Heart left ventricle (tissue), 16 donors: Measurements from ENCODE around the gene BACH2. TPM values are rescaled to one million over a fixed set of nuclear protein-coding genes. Genes with fewer than 3 reads are reported as not detected.

Experiments
- ATAC-seq, 4 donors: fragments of 200-7000 bp; cut with Tn5 transposase; one replicate each; pipeline ENCODE4 v1.9.1; 2020 to 2022; ENCODE audit warnings: moderate library complexity in 4 of 4, mild to moderate bottlenecking in 3 of 4, moderate number of reproducible peaks in 1 of 4
- DNase-seq, 5 donors: peaks; one replicate each; pipeline ENCODE4 v3.0.0-alpha.2; 2020
- H3K27ac ChIP-seq, 12 donors: fragments of 200-600 bp; sonication (generic) in 4 of 12; one replicate each; pipeline versions ENCODE4 v1.5.0 to v1.8.0; 2016 to 2022; ENCODE audit warnings: mild to moderate bottlenecking in 2 of 12
- H3K27me3 ChIP-seq, 9 donors: fragments of 200-600 bp; sonication (generic) in 2 of 9; one replicate each; pipeline versions ENCODE4 v1.5.1 to v1.8.0; 2016 to 2022; ENCODE audit warnings: mild to moderate bottlenecking in 3 of 9
- H3K36me3 ChIP-seq, 9 donors: fragments of 200-600 bp; sonication (generic) in 2 of 9; one replicate each; pipeline versions ENCODE4 v1.5.0 to v1.8.0; 2018 to 2022; ENCODE audit warnings: mild to moderate bottlenecking in 2 of 9
- H3K4me1 ChIP-seq, 12 donors: fragments of 200-600 bp; sonication (generic) in 4 of 12; one replicate each; pipeline versions ENCODE4 v1.5.0 to v1.8.0; 2016 to 2022; ENCODE audit warnings: mild to moderate bottlenecking in 3 of 12
- H3K4me3 ChIP-seq, 12 donors: fragments of 200-600 bp; sonication (generic) in 4 of 12; one replicate each; pipeline versions ENCODE4 v1.5.0 to v1.8.0; 2017 to 2022; ENCODE audit warnings: mild to moderate bottlenecking in 9 of 12, moderate library complexity in 4 of 12
- H3K9me3 ChIP-seq, 12 donors: fragments of 200-600 bp; sonication (generic) in 4 of 12; one replicate each; pipeline versions ENCODE4 v1.5.0 to v1.8.0; 2016 to 2022; ENCODE audit warnings: mild to moderate bottlenecking in 1 of 12
- POLR2A ChIP-seq, 2 donors: fragments of 450-650 bp; IDR thresholded peaks; one replicate each; pipeline ENCODE4 v1.6.1; 2017; ENCODE audit warnings: antibody characterized with exemption in 2 of 2, mild to moderate bottlenecking in 2 of 2, moderate library complexity in 2 of 2
- WGBS, 4 donors: extraction: QIAGEN DNeasy Blood & Tissue Kit in 2 of 4; methylation state at CpG; one replicate each; pipeline versions ENCODE4 v1.1.5 to v1.1.7; 2013 to 2018; 5-methylcytosine and 5-hydroxymethylcytosine counted together
- intact Hi-C, 10 donors: fragments of 100-400 bp; cut with DNase I; formaldehyde crosslinking; loops; one replicate each; pipeline versions ENCODE4 v1.11.1 to v1.14.2; 2022
- polyA plus RNA-seq, 2 donors: library from polyadenylated mRNA; stranded (reverse); fragments of 200-250 nt; gene quantifications; one replicate each; pipeline ENCODE4 v1.2.3, GENCODE V29; 2013
- total RNA-seq, 9 donors: library from RNA; depleted of rRNA in 2 of 9; stranded (reverse); fragments of >200 nt in 2 of 9; fragmentation: NEBNext Ultra II Directional in 3 of 9; extraction: Animal tissue kit (Norgen Biotek cat#: 25700) in 3 of 9; gene quantifications; one replicate each; pipeline versions ENCODE4 v1.1.0 to v1.2.4, GENCODE V29; 2016 to 2023
- TF ChIP-seq, protein P1 (sequence below), 12 donors: fragments of 200-600 bp; sonication (generic) in 4 of 12; IDR thresholded peaks; one replicate each; pipeline versions ENCODE4 v1.5.0 to v1.8.0; 2018 to 2022; ENCODE audit warnings: antibody characterized with exemption in 12 of 12, mild to moderate bottlenecking in 5 of 12
- donor health status: ischemic (EF 13 %, LVEDD 7.1; RV severe dilation, severe dysfunction).
- donor health status: healthy with polysubstance abuse.
- donor health status: DM: no; HTN: yes; CAD: no.
- donor health status: DM: no; HTN: no; CAD: no.
- donor health status: ischemic (EF 25% LVEDD 6.9; RV normal size, moderate dysfunction).
- donor health status: ischemic (EF 25% LVEDD 5.7; RV mildly dilated, moderate dysfunction).
- donor health status: healthy.
- donor health status: DM: yes; HTN: yes; CAD: no.
- donor health status: ischemic (EF 35%, LVEDD 5.7; RV mildly dilated, moderate dysfunction).
- donor health status: nonischemic (EF 11% LVEDD 7.7; RV severe dilation, severe dysfunction).
- donor health status: DM: yes; HTN: yes; CAD: no.
- donor health status: PGD.
- donor health status: ischemic (EF 29% LVEDD 5.4; RV normal size, mild dysfunction).
- donor health status: nonischemic (EF 23%, LVEDD 6.1; RV moderate dilation, normal function).

The BACH2 gene
- total and polyA plus RNA-seq, 11 donors = 0.23 to 8.4 (median 1.5) TPM

DNA sequence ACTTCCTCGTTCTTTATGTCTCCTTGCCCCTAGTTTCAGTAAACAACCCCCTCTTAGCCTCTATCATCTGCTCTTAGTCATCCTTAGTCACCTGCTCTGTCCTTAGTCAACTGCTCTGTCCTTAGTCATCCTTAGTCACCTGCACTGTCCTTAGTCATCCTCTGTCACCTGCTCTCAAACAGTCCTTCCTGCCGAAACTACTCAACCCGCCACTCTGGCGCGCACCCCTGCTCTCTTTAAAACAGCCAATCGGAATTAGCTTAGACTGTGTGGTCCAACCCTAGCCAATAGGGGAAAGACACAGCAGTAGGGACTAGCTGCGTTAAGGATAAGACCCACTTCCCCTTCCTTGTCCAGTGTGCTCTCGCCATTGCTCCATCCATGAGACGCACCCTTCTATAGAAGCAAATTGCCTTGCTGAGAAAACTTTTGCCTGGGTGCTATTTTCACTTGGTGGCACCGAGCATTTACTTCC lies 73.9 kb downstream of the BACH2 start:
- peaks cover 0 to 33% (median 18%) of the 10 kb centered on the region in 12 donors for H3K4me1 ChIP-seq
- H3K27ac ChIP-seq = no peak overlapping the region
- H3K27me3 ChIP-seq = no peaks in the 10 kb centered on the region
- TF ChIP-seq POLR2A (IDR thresholded peaks at IDR 0.05) = no peak
- intact Hi-C loops = loop anchor here in 2 of 10 donors (5.0 kb wide), 2 partner anchors 70 to 235 kb away; no protein-coding TSS in a partner anchor
- WGBS, 4 donors = 97 to 98% (median 97%) methylated on average over 10 of the region's 10 CpGs
- no peak for DNase-seq
- no peak for ATAC-seq
- H3K9me3 ChIP-seq = peaks cover 0 to 9% (median 0%) of the 10 kb centered on the region in 12 donors
- H3K4me3 ChIP-seq = no peak overlapping the region
- no peaks in the 10 kb centered on the region for H3K36me3 ChIP-seq

DNA sequence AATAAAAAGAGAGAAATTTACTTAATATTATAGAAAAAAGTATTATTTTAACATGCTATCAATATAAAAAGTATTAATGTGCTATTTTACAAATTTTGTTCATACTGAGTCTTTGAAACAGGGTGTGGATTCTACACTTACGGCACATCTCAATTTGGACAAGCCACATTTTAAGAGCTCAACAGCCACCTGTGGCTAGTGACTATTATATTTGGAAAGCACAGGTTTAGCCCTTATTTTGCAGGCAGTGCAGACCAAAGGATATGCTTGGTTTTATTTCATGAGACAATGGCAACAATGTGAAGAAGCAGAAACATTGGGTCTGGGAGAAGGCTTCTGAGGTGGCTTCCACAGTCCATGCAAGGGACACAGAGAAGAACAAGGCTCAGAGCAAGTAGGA lies 74.6 kb downstream of the BACH2 start:
- Histone ChIP-seq H3K4me1 (peaks cover 0 to 33% (median 21%) of the 10 kb centered on the region in 12 donors), H3K27ac (no peak overlapping the region), H3K4me3 (no peak overlapping the region), H3K27me3 (no peaks in the 10 kb centered on the region), H3K9me3 (peaks cover 0 to 9% (median 0%) of the 10 kb centered on the region in 12 donors), H3K36me3 (no peaks in the 10 kb centered on the region)
- no peak for TF ChIP-seq POLR2A (IDR thresholded peaks at IDR 0.05)
- TF ChIP-seq, protein P1, sequence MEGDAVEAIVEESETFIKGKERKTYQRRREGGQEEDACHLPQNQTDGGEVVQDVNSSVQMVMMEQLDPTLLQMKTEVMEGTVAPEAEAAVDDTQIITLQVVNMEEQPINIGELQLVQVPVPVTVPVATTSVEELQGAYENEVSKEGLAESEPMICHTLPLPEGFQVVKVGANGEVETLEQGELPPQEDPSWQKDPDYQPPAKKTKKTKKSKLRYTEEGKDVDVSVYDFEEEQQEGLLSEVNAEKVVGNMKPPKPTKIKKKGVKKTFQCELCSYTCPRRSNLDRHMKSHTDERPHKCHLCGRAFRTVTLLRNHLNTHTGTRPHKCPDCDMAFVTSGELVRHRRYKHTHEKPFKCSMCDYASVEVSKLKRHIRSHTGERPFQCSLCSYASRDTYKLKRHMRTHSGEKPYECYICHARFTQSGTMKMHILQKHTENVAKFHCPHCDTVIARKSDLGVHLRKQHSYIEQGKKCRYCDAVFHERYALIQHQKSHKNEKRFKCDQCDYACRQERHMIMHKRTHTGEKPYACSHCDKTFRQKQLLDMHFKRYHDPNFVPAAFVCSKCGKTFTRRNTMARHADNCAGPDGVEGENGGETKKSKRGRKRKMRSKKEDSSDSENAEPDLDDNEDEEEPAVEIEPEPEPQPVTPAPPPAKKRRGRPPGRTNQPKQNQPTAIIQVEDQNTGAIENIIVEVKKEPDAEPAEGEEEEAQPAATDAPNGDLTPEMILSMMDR (IDR thresholded peaks at IDR 0.05) = no peak
- DNase-seq (no peak), ATAC-seq (no peak)
- WGBS, 4 donors = 98 to 100% (median 99%) methylated on average over 1 of the region's 1 CpG
- intact Hi-C loops = loop anchor here in 2 of 10 donors (5.0 kb wide), 2 partner anchors 70 to 235 kb away; no protein-coding TSS in a partner anchor

DNA sequence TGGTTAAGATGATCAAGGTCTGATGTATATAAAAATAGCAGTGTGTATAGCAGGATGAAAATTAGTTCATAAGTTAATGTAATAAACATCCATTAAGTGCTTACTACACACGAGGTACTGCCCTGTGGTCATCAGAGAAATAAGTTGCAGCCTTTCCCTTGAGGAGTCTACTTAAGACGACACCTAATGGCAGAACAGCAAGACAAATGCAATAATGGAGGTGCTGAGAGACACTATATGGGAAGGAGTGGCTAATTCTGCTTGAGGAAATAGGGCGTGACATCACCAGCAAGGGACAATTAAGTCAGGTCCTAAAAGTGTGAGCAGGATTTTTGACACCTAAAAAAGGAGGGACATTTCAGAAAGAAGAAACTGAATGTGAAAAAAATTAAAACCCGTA lies 75.2 kb downstream of the BACH2 start:
- Histone ChIP-seq H3K36me3 (no peaks in the 10 kb centered on the region), H3K4me3 (no peak overlapping the region), H3K4me1 (peaks cover 0 to 35% (median 24%) of the 10 kb centered on the region in 12 donors), H3K9me3 (peaks cover 0 to 9% (median 0%) of the 10 kb centered on the region in 12 donors), H3K27me3 (no peaks in the 10 kb centered on the region), H3K27ac (no peak overlapping the region)
- intact Hi-C loops = loop anchor here in 2 of 10 donors (5.0 kb wide), 2 partner anchors 71 to 234 kb away; no protein-coding TSS in a partner anchor
- DNase-seq (no peak), ATAC-seq (no peak)
- TF ChIP-seq, protein P1 (IDR thresholded peaks at IDR 0.05) = no peak
- no peak for TF ChIP-seq POLR2A (IDR thresholded peaks at IDR 0.05)
- 94 to 97% (median 96%) methylated on average over 4 of the region's 4 CpGs for WGBS, 4 donors

DNA sequence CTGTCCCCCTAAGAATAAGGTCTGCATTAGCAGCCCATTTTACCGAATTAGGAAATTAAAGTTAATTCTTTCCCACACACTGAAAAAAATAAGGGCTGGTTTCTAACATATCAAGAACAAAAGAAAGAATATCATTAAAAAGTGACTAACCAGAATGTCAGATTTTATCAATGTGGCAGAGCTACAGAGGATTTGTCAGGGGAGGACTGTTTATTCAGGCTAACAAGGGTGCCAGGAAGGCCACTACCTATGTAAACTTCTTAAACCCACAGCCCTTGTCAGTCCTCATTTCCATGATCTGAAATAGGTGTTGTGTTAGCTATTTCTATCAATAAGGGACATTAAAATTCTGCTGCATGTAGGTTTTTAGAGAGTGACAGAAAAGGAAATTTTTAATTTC lies 76.4 kb downstream of the BACH2 start:
- Histone ChIP-seq H3K9me3 (peaks cover 0 to 9% (median 0%) of the 10 kb centered on the region in 12 donors), H3K27me3 (no peaks in the 10 kb centered on the region), H3K36me3 (no peaks in the 10 kb centered on the region), H3K27ac (peak overlapping the region in 2 of 12 donors; percentile 85 to 93), H3K4me3 (no peak overlapping the region), H3K4me1 (peaks cover 0 to 45% (median 33%) of the 10 kb centered on the region in 12 donors)
- intact Hi-C loops = loop anchor here in 2 of 10 donors (5.0 kb wide), 2 partner anchors 72 to 233 kb away; no protein-coding TSS in a partner anchor
- DNase-seq = no peak
- ATAC-seq = no peak
- TF ChIP-seq, protein P1 (IDR thresholded peaks at IDR 0.05) = no peak
- no peak for TF ChIP-seq POLR2A (IDR thresholded peaks at IDR 0.05)
- 78 to 89% (median 81%) methylated on average over 1 of the region's 1 CpG for WGBS, 4 donors
